GM21515 (cell line): ENCODE data around the gene SLC19A1.

ENCODE experiments used
- ATAC-seq: cut with Tn5 transposase; IDR thresholded peaks from one replicate; pipeline ENCODE4 v1.9.1; 2021; ENCODE audit not compliant: unreplicated experiment

Gene SLC19A1

DNA sequence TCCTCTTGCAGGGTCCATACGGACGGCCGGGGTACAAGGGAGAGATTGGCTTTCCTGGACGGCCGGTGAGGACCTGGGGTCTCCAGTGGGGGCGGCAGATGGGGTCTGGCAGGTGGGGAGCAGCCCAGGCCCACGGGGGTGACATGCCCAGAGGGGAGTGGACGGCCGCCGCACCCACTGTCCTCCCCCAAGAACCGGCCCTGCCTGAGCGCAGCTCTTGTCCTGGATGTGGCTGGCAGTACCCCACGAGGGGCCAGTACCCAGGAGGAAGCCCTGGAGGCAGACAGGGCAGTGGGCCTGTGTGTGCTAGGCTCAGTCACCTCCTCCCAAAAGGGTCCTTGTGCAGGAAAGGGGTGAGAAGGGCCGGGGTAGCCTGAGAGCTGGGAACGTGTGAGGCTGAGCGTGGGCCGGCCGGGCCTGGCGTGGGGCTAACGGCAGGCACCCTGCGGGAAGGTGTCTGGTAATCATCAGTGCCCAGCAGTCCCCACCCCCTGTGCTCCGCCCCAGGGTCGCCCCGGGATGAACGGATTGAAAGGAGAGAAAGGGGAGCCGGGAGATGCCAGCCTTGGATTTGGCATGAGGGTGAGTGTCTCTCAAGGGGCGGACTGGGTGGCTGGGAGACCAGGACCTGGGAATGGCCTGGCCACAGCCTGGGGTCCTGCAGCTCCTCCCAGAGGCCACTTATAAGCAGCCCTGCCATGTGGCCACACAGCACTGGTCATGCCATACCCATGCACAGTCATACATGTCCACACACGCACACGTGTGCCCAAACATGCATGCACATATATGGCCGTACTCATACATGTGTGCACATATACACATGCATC lies 47.2 kb downstream of the SLC19A1 start:
- ATAC-seq, result no peak

DNA sequence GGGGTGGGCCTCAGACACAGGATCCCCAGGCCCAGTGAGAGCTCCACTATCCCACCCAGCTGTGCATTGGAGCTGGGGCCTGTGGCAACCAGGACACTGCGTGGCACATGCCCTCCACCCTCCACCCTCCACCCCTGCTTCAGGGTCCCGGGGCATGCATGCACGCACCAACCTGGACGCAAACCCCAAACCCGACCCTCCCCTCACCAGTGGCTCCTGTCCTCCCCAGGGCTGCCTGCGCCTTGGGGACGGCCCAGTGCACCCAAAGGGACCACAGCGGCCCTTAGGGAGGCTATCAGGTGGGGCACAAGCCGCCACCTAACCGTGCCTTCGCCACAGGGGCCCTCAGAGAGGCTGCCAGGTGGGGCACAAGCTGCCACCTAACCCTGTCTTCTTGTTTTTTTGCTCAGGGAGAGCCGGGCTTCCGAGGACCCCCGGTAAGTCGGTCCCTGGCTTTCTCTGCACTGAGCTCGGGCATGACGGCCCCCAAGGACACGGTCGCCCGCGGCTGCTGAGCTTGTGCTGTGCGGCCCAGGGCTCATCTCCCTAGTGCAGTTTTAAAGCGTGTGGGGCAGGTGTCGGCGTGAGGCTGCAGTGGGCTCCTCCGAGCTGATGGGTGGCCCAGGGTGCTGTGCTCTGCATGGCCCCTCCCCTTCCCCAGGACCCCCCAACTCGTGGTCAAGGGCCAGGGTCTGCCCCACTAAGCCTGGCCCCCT lies 47.9 kb downstream of the SLC19A1 start:
- ATAC-seq, result no peak

DNA sequence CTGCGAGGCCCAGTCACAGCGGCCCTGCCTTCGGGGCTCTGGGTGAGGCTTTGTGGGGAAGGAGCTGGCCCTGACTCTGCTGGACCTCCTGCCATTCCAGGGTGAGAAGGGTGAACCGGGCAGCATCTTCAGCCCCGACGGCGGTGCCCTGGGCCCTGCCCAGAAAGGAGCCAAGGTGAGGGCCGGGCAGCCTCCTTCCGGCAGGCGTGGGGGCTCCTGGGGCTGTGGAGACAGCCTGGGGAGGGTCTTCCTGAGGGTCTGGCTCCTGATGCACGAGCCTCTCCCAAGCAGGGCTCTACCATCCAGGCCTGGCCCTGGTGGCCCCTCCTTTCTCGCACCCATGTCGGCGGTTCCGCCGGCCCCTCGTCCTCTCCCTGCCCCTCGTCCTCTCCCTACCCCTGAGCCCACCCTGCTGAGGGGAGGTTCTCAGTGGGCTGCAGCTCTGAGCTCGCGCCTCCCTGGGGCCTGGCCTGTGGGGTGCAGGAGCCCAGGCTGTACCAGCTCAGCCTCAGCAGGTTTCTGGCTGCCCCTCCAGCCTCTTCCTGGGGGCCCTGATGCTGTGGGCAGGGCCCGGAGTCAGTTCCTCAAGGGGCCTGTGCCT lies 48.7 kb downstream of the SLC19A1 start:
- ATAC-seq, result no peak

DNA sequence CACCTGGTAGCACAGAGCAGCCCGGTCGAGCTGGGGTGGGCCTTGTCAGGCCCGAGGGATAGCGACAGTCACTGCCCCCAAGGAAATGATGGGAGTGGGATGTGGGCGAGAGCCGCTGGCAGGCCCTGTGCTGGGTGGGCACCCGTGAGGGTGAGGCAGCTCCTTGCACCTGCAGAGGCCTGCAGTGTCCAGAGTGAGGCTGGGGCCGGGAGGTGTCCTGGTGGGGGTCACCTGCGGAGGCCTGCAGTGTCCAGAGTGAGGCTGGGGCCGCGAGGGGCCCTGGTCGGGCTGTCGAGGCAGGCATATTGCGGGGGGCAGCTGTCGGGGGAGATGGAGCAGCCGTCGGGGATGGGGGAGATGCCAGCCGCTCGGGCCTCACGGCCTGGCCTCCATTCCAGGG lies 49.5 kb downstream of the SLC19A1 start:
- no peak for ATAC-seq

DNA sequence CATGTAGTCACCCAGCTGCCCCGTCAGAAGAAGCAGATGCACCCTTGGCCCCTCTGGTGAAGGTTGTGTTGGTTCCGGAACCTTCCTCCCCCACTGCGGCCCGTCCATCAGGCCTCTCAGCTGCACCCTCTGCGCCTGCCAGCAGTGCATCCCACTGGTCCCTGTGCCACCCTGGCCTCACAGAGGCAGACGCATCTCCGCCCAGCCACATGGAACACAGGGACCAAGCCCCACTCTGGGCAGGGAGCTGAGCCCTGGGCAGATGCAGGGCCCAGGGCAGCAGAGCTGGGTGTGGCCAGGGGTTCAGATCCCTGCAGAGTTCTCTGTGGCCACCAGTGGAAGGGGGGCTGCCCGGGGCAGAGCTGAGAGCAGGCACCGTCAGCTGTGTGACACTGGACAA lies 50.6 kb downstream of the SLC19A1 start:
- no peak for ATAC-seq

DNA sequence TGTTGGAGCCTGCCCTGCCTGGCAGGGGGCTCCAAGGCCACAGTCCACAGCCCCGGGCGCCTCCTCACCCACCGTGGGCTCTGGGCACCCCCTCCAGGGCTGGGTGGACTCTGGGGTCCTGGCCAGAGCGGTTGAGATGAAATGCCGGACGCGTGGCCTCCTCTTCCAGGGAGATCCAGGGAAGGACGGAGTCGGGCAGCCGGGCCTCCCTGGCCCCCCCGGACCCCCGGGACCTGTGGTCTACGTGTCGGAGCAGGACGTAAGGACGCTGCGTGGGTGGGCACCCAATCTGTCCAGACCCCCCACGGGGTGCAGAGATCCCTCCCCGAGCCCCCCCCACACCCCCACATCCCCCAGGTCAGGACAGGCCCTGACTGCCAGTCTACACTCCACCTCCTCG lies 51.2 kb downstream of the SLC19A1 start:
- ATAC-seq, result no peak

DNA sequence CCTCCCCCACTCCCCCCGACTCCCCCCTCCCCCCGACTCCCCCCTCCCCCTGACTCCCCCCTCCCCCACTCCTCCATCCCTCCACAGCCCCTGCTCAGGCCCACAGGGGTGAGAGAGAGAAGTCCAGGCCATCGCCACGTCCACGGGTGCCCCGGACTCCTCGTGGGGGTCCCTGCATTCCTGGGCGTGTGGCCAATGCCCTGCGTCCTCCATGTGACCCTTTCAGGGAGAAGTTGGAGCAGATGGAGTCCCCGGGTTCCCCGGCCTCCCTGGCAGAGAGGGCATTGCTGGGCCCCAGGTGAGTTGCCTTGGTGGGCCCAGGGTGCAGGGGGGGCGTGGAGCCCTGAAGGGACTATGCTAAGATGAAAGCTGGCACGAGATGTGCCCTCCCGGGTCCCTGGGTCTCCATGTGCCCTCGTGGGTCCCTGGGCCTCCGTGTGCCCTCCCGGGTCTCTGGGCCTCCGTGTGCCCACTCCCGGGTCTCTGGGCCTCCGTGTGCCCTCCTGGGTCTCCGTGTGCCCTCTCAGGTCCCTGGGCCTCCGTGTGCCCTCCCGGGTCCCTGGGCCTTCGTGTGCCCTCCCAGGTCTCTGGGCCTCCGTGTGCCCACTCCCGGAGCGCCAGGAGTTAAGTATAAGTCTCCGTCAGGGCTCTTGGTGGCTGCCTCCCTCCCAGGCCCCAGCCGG lies 52.0 kb downstream of the SLC19A1 start:
- ATAC-seq, result no peak

DNA sequence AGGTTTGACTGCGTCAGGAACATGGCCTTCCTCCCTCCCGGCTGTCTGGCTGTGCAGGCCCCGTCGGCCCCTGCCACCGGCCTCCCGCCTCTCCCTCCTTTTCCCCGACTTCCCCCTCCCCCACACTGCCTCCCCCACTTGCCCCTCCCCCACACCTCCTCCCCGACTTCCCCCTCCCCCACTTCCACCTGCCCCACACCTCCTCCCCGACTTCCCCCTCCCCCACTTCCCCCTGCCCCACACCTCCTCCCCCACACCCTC lies 52.6 kb downstream of the SLC19A1 start:
- ATAC-seq, result no peak

DNA sequence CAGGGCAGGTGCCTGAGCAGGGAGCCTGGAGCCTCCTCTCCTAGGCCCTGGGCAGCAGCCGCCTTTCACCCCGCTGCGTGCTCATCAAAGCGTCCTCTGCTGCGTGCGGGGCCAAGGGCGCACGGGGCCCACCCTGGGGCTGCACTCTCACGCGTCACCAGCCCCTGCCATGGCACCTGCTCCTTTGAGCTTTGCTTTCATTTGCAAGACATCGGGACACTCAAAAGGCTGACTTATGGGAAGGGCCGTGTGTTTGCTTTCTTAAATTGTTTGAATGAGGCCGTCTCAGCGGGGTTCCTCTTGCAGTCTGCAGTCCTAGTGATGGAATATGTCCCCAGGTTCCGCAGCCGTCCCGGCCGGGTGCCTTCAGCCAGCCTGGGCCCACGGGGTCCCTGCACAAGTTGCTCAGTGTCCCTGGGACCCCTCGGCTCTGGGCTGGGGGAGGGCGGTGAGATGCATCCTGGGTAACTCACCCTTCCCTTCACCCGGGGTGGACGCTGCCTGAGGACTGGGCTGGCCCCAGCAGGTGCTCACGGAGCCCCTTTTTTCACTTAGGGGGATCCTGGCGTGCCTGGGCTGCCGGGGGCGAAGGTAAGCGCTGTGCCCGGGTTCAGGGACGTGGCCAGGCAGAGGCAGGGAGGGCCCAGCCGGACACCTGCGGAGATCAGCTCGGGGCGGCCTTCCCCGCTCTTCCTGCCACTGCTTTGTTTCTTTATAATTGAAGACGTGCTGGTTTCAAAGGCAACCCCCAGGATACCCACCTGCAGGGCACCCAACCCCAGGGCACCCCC lies 53.1 kb downstream of the SLC19A1 start:
- ATAC-seq, result no peak

DNA sequence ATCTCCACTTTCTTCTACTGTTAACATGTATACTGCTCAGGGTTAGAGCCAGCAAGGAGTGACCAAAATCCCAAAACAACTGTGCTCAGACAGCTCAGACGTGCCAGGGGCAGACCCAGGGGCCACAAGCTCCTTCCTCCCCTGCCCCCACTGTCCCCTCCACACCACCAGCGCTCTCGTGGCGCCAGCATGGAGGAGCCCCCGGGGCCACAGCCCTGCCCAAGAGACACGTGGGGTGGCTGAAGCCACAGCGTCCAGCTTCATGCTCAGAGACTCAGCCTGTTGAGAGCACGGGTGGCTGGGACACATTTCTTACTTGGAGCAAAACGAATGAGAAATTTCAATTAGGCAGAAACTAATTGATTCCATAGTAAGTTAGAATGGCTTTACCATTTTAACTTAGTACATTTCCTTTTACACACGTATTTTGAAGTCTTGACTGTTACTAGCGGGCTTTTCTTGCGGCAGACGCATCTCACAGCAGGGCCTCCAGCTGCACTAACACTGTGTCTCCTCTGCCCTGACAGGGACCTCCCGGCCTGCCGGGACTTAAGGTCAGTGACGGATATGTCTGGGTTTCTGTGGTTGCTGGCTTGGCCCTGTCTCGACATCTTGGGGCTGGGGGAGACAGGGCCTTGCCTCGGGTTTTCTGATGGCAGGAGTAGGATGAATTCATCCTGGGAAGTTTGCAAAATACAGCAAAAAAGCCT lies 54.2 kb downstream of the SLC19A1 start:
- ATAC-seq, result no peak

DNA sequence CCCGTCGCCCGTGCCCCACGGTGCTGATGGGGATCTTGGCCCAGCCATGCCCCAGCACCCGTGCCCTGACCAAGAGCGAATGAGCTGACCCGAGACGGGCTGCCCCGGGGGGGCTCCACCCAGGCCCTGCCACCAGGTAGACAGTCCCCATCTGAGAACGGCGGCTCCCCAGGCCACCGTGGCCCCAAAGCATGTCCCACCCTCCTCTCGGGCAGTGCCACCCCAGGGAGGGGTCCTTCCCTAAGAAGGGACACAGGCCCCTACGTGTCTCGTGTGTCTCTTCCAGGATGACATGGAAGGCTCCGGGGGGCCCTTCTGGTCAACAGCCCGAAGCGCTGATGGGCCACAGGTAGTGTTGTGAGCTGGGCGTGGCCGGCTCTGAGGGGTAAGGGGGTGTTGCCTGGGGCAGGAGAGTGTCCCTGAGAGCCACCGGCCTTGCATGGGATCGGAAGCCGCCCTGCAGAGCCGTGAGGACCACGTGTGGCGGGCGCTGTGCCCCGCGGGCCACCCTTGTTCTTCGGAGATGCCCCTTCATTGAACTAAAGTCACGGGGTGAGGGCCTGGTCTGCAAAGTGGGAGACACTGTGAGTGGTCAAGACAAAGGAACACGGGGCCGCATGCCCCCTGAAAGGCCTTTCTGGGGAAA lies 55.0 kb downstream of the SLC19A1 start:
- no peak for ATAC-seq

DNA sequence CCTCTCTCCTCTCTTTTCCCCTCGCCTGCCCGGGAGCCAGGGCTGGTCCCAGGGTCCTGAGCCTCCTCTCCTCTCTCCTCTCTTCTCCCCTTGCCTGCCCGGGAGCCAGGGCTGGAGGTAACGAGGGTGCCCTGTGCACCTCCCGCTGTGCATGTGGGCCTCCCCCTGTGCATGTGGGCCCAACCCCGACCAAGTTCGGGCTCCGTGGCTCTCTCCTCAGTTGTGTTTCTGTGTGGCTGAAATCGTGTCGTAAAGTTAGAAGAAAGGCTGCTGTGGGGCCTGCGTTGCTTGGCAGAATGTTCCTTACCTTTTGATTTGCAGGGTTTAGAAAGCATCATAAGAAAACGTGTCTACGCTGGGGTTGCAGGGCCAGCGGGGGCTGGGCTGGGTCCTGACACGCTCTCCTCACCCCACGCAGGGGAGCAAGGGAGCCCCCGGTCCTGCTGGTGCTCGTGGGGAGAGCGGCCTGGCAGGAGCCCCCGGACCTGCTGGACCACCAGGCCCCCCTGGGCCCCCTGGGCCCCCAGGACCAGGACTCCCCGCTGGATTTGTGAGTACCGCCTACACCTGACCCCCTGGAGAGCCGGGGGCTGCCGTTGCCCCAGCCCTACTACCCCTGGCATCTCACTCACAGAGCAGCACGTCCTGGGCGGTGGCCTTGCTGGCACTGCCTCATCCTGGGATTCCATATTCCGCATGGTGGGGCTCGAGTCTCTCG lies 55.6 kb downstream of the SLC19A1 start:
- no peak for ATAC-seq

DNA sequence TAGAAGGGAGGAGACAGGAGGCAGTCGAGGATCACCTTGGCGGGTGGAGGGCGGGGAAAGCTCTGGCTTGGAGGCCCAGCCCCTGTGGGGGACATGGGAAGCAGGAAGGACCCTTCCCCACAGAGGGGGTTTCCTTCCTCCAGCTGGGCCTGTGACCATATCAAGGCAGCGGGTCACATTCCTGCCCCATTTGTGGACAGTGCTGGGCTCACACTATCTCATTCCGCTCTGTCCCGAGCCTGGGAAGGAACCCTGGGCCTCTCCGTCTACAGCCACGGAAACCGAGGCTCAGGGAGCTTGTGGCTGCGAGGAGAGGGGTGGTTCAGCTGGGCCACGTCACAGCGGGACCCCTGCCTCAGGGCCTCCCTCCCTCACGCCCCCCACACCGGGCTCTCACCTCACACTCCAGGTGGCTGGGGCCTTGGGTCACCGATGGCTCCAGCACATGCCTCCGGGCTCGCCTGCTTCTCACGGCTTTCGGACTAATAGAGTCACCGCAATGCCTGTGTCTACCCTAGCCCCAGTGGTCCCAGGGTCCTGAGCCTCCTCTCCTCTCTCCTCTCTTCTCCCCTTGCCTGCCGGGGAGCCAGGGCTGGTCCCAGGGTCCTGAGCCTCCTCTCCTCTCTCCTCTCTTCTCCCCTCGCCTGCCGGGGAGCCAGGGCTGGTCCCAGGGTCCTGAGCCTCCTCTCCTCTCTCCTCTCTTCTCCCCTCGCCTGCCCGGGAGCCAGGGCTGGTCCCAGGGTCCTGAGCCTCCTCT lies 56.4 kb downstream of the SLC19A1 start:
- ATAC-seq, result no peak

DNA sequence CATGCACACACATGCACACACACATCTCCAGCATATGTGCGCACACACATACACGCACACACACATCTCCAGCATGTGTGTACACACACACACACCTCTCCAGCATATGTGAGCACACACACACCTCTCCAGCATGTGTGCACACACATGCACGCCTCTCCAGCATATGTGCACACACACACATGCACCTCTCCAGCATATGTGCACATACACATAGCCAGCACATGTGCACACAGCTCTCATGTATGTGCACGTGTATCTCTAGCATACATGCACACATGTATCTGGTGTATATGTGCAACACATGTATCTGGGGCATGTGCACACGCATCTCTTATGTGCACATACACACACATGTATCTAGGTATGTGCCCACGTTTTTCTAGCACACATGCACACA lies 57.9 kb downstream of the SLC19A1 start:
- ATAC-seq, result no peak

DNA sequence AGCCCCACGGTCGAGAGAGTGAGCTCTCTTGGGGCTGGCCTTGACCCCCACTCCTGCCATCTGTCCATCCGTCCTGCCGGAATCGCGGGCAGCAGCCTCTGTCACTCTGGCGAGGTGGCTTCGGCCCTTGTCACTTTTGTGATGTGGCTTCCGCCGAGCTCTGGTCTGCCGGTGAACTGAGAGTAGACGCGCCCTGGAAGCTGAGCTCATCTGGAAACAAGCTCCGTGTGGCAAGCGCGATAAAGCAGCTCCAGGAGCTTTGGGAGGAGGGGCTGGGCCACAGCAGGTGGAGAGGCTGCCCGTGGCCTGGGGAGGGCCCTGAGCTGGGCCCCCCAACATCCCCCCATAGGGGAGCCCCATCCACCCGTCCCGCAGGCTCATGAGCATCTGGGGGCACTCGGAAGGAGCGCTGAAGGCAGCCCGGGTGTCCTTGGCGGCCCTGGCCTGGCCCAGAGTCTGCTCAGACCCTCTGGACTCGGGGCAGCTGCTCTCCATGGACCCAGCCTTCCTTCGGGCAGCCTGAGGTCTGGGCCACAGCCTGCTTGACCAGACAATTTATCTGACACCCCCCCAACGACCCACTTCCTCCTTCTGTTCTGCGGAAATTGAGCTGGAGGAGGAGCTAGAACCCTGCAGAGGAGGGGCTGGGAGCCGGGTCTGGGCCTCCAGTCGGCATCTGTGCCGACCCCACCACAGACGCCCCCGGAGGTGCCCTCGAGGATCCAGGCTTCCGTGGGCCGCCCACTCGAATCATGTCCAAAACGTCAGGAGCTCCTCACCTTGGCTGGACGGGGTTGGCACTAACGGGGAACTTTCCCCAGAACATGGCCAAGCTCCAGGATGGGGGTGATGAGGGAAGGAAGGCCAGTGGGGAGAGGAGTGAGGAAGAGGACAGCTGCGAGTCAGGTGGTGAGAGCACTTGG lies 59.1 kb downstream of the SLC19A1 start:
- no peak for ATAC-seq

DNA sequence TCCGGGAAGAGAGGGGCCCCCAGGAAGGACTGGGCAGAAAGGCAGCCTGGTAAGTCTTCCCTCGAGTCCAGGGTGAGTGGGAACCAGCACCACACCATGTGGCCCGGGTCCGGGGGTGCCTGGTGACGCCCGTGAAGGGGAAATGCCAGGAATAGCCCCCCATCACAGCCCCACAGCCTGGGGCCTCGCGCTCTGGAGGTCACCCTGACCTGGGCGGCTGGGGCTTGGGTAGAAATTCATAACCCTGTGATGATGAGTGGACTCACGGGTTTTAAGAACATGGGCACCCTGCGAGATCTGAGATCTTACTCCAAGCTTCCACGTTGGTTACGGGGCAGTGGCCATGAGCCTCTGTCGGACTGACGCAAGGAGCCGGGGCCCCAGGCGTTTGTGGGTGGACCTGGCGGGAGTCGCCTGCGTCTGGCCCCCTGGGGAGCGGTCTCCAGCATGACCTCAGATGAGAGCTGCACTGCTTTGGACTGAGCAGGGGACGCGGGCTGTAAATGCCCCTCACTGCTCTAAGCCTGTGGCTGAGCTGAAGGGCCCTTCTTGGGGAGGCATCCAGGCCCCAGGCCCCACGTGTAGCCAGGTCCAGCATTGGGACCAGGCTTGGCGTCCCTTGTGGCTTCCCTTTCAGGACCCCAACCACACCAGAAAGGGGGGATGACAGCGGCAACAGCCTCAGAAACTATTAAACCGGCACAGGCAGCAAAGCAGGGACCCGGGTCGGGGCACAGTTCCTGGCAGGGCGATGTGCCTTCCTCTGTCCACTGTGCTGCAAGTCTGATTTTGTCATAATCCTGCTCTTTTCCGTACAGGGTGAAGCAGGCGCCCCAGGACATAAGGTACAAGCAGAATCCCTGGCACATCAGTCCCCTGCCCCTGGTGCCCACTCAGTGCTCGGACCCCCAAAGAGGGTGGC lies 60.0 kb downstream of the SLC19A1 start:
- no peak for ATAC-seq
